K562 (cell line): ENCODE measurements around the gene PEPD. TPM values are rescaled to one million over a fixed set of nuclear protein-coding genes. Genes with fewer than 3 reads are reported as not detected.

Source experiments
- AFF4 ChIP-seq: sonication (generic); formaldehyde crosslinking; IDR thresholded peaks from 2 replicates; pipeline ENCODE4 v1.8.0; 2023; ENCODE audit warnings: mild to moderate bottlenecking, missing genetic modification reagents
- BACH1 ChIP-seq: fragments of 200-800 bp; sonication (Bioruptor generic); IDR thresholded peaks from 2 replicates; pipeline ENCODE4 v1.6.1; 2016; ENCODE audit warnings: missing genetic modification characterization, missing compliant biosample characterization
- BRCA1 ChIP-seq, 2 experiments: fragments of 450-650 bp in 1 of 2; sonication (generic) in 1 of 2; formaldehyde crosslinking in 1 of 2; IDR thresholded peaks; 2 replicates each; pipeline versions ENCODE4 v1.5.0 to v1.6.1; 2017 to 2020; ENCODE audit warnings: mild to moderate bottlenecking in 1 of 2, missing genetic modification reagents in 1 of 2
- DEAF1 ChIP-seq: fragments of 450-650 bp; formaldehyde crosslinking; IDR thresholded peaks from 2 replicates; pipeline ENCODE4 v1.4.0; 2020; ENCODE audit warnings: mild to moderate bottlenecking, moderate library complexity
- ETV6 ChIP-seq, 3 experiments: fragments of 150-350 bp in 1 of 3; sonication (generic) in 1 of 3; formaldehyde crosslinking in 1 of 3; IDR thresholded peaks; 2 replicates each; pipeline versions ENCODE4 v1.6.1 to v1.8.0; 2014 to 2022; ENCODE audit warnings: borderline replicate concordance in 2 of 3, low read depth in 2 of 3, antibody characterized with exemption in 1 of 3, low read length in 1 of 3, mild to moderate bottlenecking in 1 of 3, missing genetic modification reagents in 1 of 3
- HDGF ChIP-seq: fragments of 450-650 bp; IDR thresholded peaks from 2 replicates; pipeline ENCODE4 v1.6.1; 2016
- ILF3 ChIP-seq: fragments of 450-650 bp; IDR thresholded peaks from 2 replicates; pipeline ENCODE4 v1.6.1; 2018; ENCODE audit warnings: antibody characterized with exemption, mild to moderate bottlenecking, moderate library complexity, borderline replicate concordance
- MYC ChIP-seq, 2 experiments: fragments of 250-450 bp in 1 of 2; sonication (Bioruptor Pico) in 1 of 2; IDR thresholded peaks; 2 replicates each; pipeline versions ENCODE4 v1.5.1 to v1.6.1; 2012 to 2021; ENCODE audit warnings: low read depth in 2 of 2, borderline replicate concordance in 1 of 2, improper control_type of control experiment in 1 of 2, low read length in 1 of 2, mild to moderate bottlenecking in 1 of 2, moderate library complexity in 1 of 2
- PRPF4 ChIP-seq: fragments of 200-400 bp; formaldehyde crosslinking; IDR thresholded peaks from one replicate; pipeline ENCODE4 v1.6.1; 2017; ENCODE audit warnings: low read length, low read depth, mild to moderate bottlenecking; ENCODE audit not compliant: insufficient read depth, poor library complexity, severe bottlenecking
- RUNX1 ChIP-seq: sonication (generic); IDR thresholded peaks from 2 replicates; pipeline ENCODE4 v1.6.1; 2016; ENCODE audit warnings: antibody characterized with exemption, low read depth
- SOX6 ChIP-seq: fragments of 450-650 bp; IDR thresholded peaks from 2 replicates; pipeline ENCODE4 v1.6.1; 2014; ENCODE audit warnings: mild to moderate bottlenecking
- WHSC1 ChIP-seq: IDR thresholded peaks from one replicate; pipeline ENCODE4 v1.6.1; 2012; ENCODE audit warnings: low read length, control low read depth, inconsistent platforms
- ZNF121 ChIP-seq: sonication (generic); formaldehyde crosslinking; conservative IDR thresholded peaks from 2 replicates; pipeline ENCODE4 v1.8.0; 2022; ENCODE audit warnings: missing genetic modification reagents
- ZNF41 ChIP-seq: fragments of 250-450 bp; sonication (Bioruptor Pico); conservative IDR thresholded peaks from 2 replicates; pipeline ENCODE4 v1.4.0; 2020; ENCODE audit warnings: mild to moderate bottlenecking
- ZNF512 ChIP-seq: IDR thresholded peaks from 2 replicates; pipeline ENCODE4 v1.6.1; 2016; ENCODE audit warnings: missing genetic modification characterization, missing compliant biosample characterization
- polyA plus RNA-seq, 8 experiments: library from polyadenylated mRNA; depleted of rRNA in 4 of 8; stranded (reverse) in 5 of 8; unstranded in 3 of 8; fragments of >200 nt; fragmentation: Nextera tagmentation in 2 of 8; fragmentation: Illumina TruSeq in 1 of 8; extraction: Ambion mirVana in 2 of 8; extraction: Trizol in 1 of 8; gene quantifications; 2 replicates each; pipeline versions ENCODE4 v1.2.1 to v1.2.3, GENCODE V29; 2011 to 2014; ENCODE audit warnings: inconsistent platforms in 1 of 8, missing spikeins in 1 of 8
- total RNA-seq, 7 experiments: library from RNA; depleted of rRNA in 6 of 7; stranded (reverse); fragments of >200 nt in 6 of 7; fragmentation: Illumina TruSeq in 2 of 7; extraction: Trizol in 2 of 7; gene quantifications; 2 replicates each; pipeline versions ENCODE4 v1.2.1 to v1.2.3, GENCODE V29; 2011 to 2021; ENCODE audit warnings: low replicate concordance in 1 of 7
- TF ChIP-seq, protein P1 (sequence below): sonication (generic); formaldehyde crosslinking; IDR thresholded peaks from 2 replicates; pipeline ENCODE4 v1.8.0; 2022; ENCODE audit warnings: missing genetic modification reagents, mild to moderate bottlenecking, moderate library complexity, borderline replicate concordance
- TF ChIP-seq, protein P2 (sequence below): sonication (generic); formaldehyde crosslinking; IDR thresholded peaks from 2 replicates; pipeline ENCODE4 v1.5.0; 2020; ENCODE audit warnings: missing genetic modification reagents

PEPD gene
- total and polyA plus RNA-seq, 9 of the 15 experiments (the other 6 are each of a cell fraction or from before 2014, with no cell fraction given), result 1.3 to 19.2 (median 16.0) TPM

- TF ChIP-seq ZNF121 (CRISPR knock-in tag) (peak; percentile 92), WHSC1 (no peak), PRPF4 (no peak), ZNF512 (peak; percentile 57), ILF3 (no peak), ETV6 (IDR thresholded peaks at IDR 0.05; ENCODE audit: borderline replicate concordance in 1 of 2, low read depth in 2 of 2, low read length in 1 of 2) (no peak), ETV6 (CRISPR knock-in tag; IDR thresholded peaks at IDR 0.05; ENCODE audit: borderline replicate concordance) (no peak), ZNF41 (CRISPR knock-in tag) (no peak), HDGF (no peak), AFF4 (CRISPR knock-in tag) (0 out of 2 replicates have a peak, but pooled peaks have one; percentile 21), BACH1 (tag) (no peak), MYC (IDR thresholded peaks at IDR 0.05; ENCODE audit: low read depth, low read length) (0 out of 2 replicates have a peak, but pooled peaks have one; percentile 16), MYC (CRISPR knock-in tag; IDR thresholded peaks at IDR 0.05; ENCODE audit: borderline replicate concordance, low read depth) (no peak), RUNX1 (no peak), BRCA1 (IDR thresholded peaks at IDR 0.05) (no peak), BRCA1 (CRISPR knock-in tag; IDR thresholded peaks at IDR 0.05) (no peak), DEAF1 (CRISPR knock-in tag) (peak; percentile 36; the same call in 1 of the 2 replicates), SOX6 (no peak)
- TF ChIP-seq, protein P1, sequence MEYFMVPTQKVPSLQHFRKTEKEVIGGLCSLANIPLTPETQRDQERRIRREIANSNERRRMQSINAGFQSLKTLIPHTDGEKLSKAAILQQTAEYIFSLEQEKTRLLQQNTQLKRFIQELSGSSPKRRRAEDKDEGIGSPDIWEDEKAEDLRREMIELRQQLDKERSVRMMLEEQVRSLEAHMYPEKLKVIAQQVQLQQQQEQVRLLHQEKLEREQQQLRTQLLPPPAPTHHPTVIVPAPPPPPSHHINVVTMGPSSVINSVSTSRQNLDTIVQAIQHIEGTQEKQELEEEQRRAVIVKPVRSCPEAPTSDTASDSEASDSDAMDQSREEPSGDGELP (CRISPR knock-in tag), result peak; percentile 37; the same call in 1 of the 2 replicates
- TF ChIP-seq, protein P2, sequence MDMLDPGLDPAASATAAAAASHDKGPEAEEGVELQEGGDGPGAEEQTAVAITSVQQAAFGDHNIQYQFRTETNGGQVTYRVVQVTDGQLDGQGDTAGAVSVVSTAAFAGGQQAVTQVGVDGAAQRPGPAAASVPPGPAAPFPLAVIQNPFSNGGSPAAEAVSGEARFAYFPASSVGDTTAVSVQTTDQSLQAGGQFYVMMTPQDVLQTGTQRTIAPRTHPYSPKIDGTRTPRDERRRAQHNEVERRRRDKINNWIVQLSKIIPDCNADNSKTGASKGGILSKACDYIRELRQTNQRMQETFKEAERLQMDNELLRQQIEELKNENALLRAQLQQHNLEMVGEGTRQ (CRISPR knock-in tag), result no peak
Measured at GRCh38 chr19:33430674-33431277, 90.8 kb downstream of the PEPD start (continued).
